Measurements from ENCODE around the gene SENP8.

GRCh38 chr15:72127724-72128322 lies 9.6 kb downstream of the SENP8 start:
- no peak for TF ChIP-seq POLR2AphosphoS5 (IDR thresholded peaks at IDR 0.05; ENCODE audit: low read depth, low read length)
- TF ChIP-seq REST (IDR thresholded peaks at IDR 0.05; ENCODE audit: insufficient read depth in 1 of 2, low read depth in 2 of 2, low read length in 2 of 2) = no peak

Data from PFSK-1 (cell line).